ENCODE results near the gene ANO4.

The ANO4 gene

DNA sequence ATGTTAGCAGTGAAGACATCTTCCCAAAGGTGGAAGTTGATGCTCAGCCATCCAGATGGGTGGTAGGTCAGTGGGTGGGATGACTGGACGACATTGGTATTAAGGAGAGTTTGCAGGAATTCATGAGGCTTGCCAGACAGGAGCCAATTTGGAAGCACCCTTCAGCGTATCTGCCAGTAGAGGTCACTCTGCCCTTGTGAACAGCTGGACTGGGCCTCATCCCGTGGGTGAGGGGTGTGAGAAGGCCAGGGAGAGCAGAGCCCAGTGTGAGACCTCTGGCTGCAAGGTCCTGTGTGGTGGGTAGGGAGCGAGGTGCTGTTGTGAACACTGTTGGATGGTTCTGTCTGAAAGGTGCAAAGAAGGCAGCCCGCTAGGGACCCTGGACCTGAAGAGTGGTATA lies 377.7 kb downstream of the ANO4 start:
- in situ Hi-C loops (cut with HindIII; ENCODE audit: low sequenced_read_pairs) = no loop called here
- no peak for DNase-seq (ENCODE audit: low read depth, low spot score)
- no peak overlapping the region for H3K4me3 ChIP-seq (ENCODE audit: low read depth, low read length)
- TF ChIP-seq, protein P1, sequence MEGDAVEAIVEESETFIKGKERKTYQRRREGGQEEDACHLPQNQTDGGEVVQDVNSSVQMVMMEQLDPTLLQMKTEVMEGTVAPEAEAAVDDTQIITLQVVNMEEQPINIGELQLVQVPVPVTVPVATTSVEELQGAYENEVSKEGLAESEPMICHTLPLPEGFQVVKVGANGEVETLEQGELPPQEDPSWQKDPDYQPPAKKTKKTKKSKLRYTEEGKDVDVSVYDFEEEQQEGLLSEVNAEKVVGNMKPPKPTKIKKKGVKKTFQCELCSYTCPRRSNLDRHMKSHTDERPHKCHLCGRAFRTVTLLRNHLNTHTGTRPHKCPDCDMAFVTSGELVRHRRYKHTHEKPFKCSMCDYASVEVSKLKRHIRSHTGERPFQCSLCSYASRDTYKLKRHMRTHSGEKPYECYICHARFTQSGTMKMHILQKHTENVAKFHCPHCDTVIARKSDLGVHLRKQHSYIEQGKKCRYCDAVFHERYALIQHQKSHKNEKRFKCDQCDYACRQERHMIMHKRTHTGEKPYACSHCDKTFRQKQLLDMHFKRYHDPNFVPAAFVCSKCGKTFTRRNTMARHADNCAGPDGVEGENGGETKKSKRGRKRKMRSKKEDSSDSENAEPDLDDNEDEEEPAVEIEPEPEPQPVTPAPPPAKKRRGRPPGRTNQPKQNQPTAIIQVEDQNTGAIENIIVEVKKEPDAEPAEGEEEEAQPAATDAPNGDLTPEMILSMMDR (IDR thresholded peaks at IDR 0.05; ENCODE audit: low read depth, low read length) = no peak

DNA sequence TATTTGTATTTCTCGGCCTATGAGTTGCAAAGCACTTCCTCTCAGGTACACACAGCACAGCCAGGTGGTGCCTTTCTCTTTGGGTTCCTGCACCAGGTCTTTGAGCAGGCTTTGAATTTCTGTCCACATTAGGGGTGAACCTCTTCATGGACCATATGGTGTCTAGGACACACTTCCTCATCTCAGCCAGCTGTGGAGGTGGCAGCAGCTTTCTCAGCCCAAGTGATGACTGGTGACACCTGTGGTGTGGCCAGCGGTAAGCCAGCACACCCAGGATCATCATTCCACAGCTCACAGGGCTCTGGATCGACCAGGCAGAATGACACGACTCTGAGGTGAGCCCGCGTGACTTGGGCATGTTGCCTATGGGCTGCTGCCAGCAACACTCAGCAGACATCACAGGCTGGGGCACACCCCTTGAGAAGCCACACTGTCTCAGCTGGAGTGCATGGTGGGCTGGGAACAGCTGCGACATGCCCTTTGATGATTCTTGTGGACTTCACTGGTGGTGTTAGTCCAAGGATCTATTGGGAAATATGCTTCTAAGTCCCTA lies 378.7 kb downstream of the ANO4 start:
- TF ChIP-seq, protein P1 (IDR thresholded peaks at IDR 0.05; ENCODE audit: low read depth, low read length) = no peak
- no peak overlapping the region for H3K4me3 ChIP-seq (ENCODE audit: low read depth, low read length)
- DNase-seq (ENCODE audit: low read depth, low spot score) = no peak
- in situ Hi-C loops (cut with HindIII; ENCODE audit: low sequenced_read_pairs) = no loop called here

DNA sequence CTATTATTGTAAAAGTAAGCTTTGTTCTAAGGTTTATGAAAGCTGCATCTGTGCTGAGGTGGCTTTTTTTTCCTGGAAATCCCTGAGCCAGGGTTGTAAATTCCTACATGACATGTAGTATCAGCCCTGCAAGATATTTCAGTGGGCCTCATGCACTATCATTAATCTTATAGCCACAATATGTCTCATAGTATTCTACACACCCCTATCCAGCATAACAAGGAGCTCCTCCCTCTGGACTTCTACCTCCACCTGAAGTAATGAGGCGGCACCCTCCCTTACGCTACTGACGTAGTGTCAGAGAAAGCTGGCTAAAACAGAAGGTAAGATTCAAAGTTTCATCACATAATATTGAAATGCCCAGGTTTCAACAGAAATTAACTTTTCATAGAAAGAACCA lies 380.0 kb downstream of the ANO4 start:
- in situ Hi-C loops (cut with HindIII; ENCODE audit: low sequenced_read_pairs) = no loop called here
- TF ChIP-seq, protein P1 (IDR thresholded peaks at IDR 0.05; ENCODE audit: low read depth, low read length) = no peak
- no peak overlapping the region for H3K4me3 ChIP-seq (ENCODE audit: low read depth, low read length)
- DNase-seq (ENCODE audit: low read depth, low spot score) = no peak
